Psoas muscle (tissue), 8 donors: ENCODE measurements around the gene PCSK2. TPM values are rescaled to one million over a fixed set of nuclear protein-coding genes. Genes with fewer than 3 reads are reported as not detected.

ENCODE experiments used
- ATAC-seq, 4 donors: fragments of 200-7000 bp; cut with Tn5 transposase; one replicate each; pipeline ENCODE4 v1.9.1; 2020; ENCODE audit warnings: moderate library complexity in 3 of 4, mild to moderate bottlenecking in 2 of 4
- DNase-seq, 2 donors: peaks; one replicate each; pipeline ENCODE4 v3.0.0-alpha.2; 2020
- H3K27ac ChIP-seq: fragments of 200-600 bp; one replicate; pipeline ENCODE4 v1.8.0; 2022
- H3K27me3 ChIP-seq, 3 donors: fragments of 200-600 bp in 1 of 3; one replicate each; pipeline versions ENCODE4 v1.6.1 to v1.8.0; 2013 to 2022; ENCODE audit warnings: low read length in 2 of 3, mild to moderate bottlenecking in 2 of 3, moderate library complexity in 1 of 3; ENCODE audit not compliant: insufficient read depth in 3 of 3
- H3K36me3 ChIP-seq, 2 donors: fragments of 200-600 bp in 1 of 2; one replicate each; pipeline versions ENCODE4 v1.6.1 to v1.8.0; 2013 to 2022; ENCODE audit warnings: low read depth in 1 of 2, mild to moderate bottlenecking in 1 of 2, moderate library complexity in 1 of 2; ENCODE audit not compliant: insufficient read depth in 1 of 2
- H3K4me1 ChIP-seq: fragments of 200-600 bp; one replicate; pipeline ENCODE4 v1.8.0; 2022
- H3K4me3 ChIP-seq: fragments of 200-600 bp; one replicate; pipeline ENCODE4 v1.8.0; 2022; ENCODE audit warnings: mild to moderate bottlenecking
- H3K9me3 ChIP-seq: fragments of 200-600 bp; one replicate; pipeline ENCODE4 v1.8.0; 2022
- CTCF ChIP-seq: fragments of 200-600 bp; IDR thresholded peaks from one replicate; pipeline ENCODE4 v1.8.0; 2022; ENCODE audit warnings: antibody characterized with exemption
- WGBS, 3 donors: extraction: QIAGEN DNeasy Blood & Tissue Kit; methylation state at CpG; one replicate each; pipeline versions ENCODE4 v1.1.6 to v1.1.7; 2013; 5-methylcytosine and 5-hydroxymethylcytosine counted together
- intact Hi-C, 2 donors: fragments of 100-400 bp; cut with DNase I; formaldehyde crosslinking; loops; one replicate each; pipeline versions ENCODE4 v1.11.0 to v1.14.2; 2022
- polyA plus RNA-seq, 3 donors: library from polyadenylated mRNA; stranded (reverse); fragments of 200-250 nt; gene quantifications; one replicate each; pipeline ENCODE4 v1.2.3, GENCODE V29; 2013
- total RNA-seq, 4 donors: library from RNA; stranded (reverse); fragmentation: NEBNext Ultra II Directional in 2 of 4; extraction: Animal tissue kit (Norgen Biotek cat#: 25700) in 2 of 4; gene quantifications; one replicate each; pipeline versions ENCODE4 v1.2.1 to v1.2.4, GENCODE V29; 2021 to 2023
- donor health status: healthy with polysubstance abuse.
- donor health status: DM: no; HTN: no; CAD: no; lungs with moderate emphysema.
- donor health status: Bipolar disorder and iron deficiency.
- donor health status: healthy.
- donor health status: DM: yes; HTN: yes; CAD: no.
- donor health status: DM: no; HTN: no; CAD: no.
- donor health status: DM: no; HTN: no; CAD: no.
- donor health status: DM: yes; HTN: yes; CAD: no.

PCSK2 gene
- total and polyA plus RNA-seq, 7 donors = 0.01 to 0.26 (median 0.04) TPM; not detected in 3

DNA sequence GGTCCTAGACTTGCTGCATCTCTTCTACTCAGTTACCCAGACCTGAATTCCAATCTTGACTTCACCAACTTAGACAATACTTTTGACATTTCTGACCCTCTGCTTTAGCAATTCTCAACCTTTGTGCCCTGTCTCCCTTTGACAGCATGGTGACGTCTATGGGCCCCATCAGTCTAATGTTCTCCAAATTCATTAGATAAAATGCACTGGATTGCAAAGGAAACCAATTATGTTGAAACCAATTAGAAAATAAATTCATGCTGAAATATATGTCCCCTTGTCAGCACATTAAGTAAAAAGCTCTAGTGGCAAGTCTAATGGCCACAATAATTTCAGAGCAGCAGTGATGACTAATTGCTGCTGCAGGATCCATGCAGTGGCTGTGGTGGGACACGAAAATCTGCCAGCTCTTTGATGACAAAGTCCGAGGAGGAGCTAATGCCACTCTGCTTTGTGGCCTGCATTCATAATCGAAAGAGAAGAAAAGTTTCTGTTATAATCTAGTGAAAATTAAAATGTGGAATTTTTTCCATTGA, 240.3 kb downstream of the PCSK2 start:
- intact Hi-C loops = no loop called here
- TF ChIP-seq CTCF = no peak
- Histone ChIP-seq H3K4me1 (no peaks in the 10 kb centered on the region), H3K4me3 (no peak overlapping the region), H3K36me3 (no peaks in the 10 kb centered on the region), H3K27ac (no peak overlapping the region), H3K9me3 (no peaks in the 10 kb centered on the region), H3K27me3 (no peaks in the 10 kb centered on the region)
- ATAC-seq (no peak), DNase-seq (no peak)
- WGBS, 3 donors = 87 to 90% (median 89%) methylated on average over 4 of the region's 4 CpGs

- Histone ChIP-seq H3K27me3 (no peaks in the 10 kb centered on the region), H3K4me3 (no peak overlapping the region), H3K9me3 (no peaks in the 10 kb centered on the region), H3K4me1 (no peaks in the 10 kb centered on the region), H3K36me3 (no peaks in the 10 kb centered on the region), H3K27ac (no peak overlapping the region)
- TF ChIP-seq CTCF = no peak
- ATAC-seq (no peak), DNase-seq (no peak)
- WGBS, 3 donors = 85 to 89% (median 89%) methylated on average over 24 of the region's 24 CpGs
- intact Hi-C loops = no loop called here
Measured at GRCh38 chr20:17468073-17468840, 241.4 kb downstream of the PCSK2 start.

DNA sequence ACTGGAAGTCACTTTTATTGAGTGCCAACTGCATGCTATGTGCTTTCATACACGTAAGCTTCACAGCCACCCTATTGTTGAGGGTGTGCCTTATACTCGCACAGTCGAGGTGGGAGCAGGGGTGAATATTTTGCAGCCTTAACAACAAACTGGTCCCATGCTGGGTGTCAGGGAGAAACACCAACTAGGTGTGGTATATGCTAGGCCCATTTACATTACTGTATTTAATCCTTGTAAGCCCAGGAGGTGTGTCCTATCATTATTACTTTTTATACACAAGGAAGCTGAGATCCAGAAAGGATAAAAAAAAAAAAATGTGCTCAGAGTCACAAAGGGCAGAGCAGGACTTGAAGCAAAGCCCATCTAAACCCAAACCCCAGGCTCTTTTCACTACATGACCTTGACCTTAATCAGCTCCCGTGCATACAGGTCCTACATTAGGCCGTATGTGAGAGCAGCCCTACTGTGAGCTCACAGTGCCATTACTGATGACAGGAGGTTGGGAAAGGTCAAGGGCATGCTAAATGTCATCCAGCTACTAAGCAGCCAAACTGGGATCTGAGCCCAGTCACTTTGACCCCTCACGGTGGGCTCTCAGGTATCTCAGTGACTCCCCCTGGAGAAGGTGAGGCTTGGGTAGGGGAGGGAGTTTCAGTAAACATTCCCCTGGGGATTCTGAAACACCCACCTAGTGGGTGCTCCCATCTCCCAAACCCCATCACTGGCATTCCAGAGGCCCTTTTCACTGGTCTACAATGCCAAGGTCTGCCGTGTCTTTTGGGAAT, 242.6 kb downstream of the PCSK2 start:
- Histone ChIP-seq H3K4me1 (no peaks in the 10 kb centered on the region), H3K4me3 (no peak overlapping the region), H3K9me3 (no peaks in the 10 kb centered on the region), H3K27ac (no peak overlapping the region), H3K36me3 (no peaks in the 10 kb centered on the region), H3K27me3 (no peaks in the 10 kb centered on the region)
- no peak for TF ChIP-seq CTCF
- DNase-seq (no peak), ATAC-seq (no peak)
- intact Hi-C loops = no loop called here
- 87 to 91% (median 87%) methylated on average over 7 of the region's 7 CpGs for WGBS, 3 donors

DNA sequence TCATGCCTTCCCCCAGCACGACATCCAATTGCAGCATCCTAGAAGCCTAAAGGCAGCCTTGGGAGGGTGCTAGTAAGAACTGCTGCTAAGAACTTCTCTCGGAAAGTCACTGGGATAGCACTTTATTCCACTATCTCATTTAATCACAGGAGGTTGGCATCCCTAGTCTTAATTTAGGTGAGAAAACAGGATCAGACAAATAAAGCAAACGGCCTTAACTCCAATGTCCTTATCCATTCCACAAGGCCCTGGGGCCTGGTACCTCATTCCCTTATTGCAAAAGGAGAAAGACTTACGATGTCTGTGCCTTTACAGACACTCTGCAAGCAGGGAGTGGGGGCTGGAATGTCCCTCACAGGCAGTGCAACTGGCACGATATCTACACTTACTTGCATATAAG, 243.7 kb downstream of the PCSK2 start:
- Histone ChIP-seq H3K36me3 (no peaks in the 10 kb centered on the region), H3K9me3 (no peaks in the 10 kb centered on the region), H3K4me1 (no peaks in the 10 kb centered on the region), H3K27me3 (no peaks in the 10 kb centered on the region), H3K4me3 (no peak overlapping the region), H3K27ac (no peak overlapping the region)
- ATAC-seq (no peak), DNase-seq (no peak)
- WGBS, 3 donors = 90 to 93% (median 92%) methylated on average over 5 of the region's 5 CpGs
- TF ChIP-seq CTCF = no peak
- intact Hi-C loops = no loop called here
